IPS-NIHi7 (cell line): Measurements from ENCODE around the gene CGB8.
"Not testable (repeated sequence)": the region's sequence is repeated elsewhere in the genome, so short reads cannot be mapped to it uniquely, and the experiment has no call there.

Source experiments
- DNase-seq: peaks from one replicate; pipeline ENCODE4 v3.0.0; 2012; ENCODE audit warnings: mixed read lengths; ENCODE audit errors: extremely low spot score

CGB8 gene

GRCh38 chr19:49030323-49030722, 18.6 kb downstream of the CGB8 start:
- DNase-seq: not testable (repeated sequence)

- DNase-seq: not testable (repeated sequence)
These were observed 19.2 kb downstream of the CGB8 start for GRCh38 chr19:49029749-49030148.

DNA sequence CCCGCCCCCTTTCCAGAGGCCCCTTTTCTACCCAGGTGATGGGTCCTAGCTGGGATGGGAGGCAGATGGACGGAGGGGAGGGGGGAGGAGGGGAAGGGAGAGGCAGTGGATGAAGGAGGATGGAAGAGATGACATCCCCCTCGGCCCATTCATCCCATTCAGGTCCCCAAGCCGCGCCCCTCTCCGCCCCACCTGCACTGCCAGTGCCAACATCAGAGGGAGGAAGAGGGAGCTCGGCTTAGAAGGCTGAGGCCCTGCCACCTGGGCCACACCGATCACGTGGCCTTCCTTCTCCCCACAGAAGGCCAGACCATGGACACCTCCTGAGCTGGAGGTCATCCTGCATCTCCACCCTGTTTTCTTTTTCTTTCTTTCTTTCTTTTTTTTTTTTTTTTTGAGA, 20.2 kb downstream of the CGB8 start:
- DNase-seq: not testable (repeated sequence)

- DNase-seq: not testable (repeated sequence)
These were observed 23.3 kb downstream of the CGB8 start for GRCh38 chr19:49025599-49025998.

DNA sequence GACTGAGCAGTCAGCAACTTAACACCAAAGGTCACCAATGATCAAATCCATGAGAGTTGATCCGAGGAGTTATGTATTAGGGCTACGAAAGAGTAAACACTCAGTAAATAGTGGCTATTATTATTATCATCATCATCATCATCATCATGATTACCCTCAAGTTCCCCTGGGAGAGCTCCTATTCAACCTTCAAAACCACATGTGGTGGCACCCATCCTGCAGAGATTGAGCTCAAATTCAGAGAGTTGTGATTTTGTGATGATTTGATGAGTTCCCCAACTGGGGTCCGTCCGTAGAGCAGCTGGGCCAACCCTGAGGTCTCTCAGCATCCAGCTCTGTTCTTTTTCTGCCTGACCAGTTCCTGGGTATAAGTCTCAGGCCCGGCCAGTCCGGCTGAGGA, 23.8 kb downstream of the CGB8 start:
- DNase-seq: not testable (repeated sequence)

DNA sequence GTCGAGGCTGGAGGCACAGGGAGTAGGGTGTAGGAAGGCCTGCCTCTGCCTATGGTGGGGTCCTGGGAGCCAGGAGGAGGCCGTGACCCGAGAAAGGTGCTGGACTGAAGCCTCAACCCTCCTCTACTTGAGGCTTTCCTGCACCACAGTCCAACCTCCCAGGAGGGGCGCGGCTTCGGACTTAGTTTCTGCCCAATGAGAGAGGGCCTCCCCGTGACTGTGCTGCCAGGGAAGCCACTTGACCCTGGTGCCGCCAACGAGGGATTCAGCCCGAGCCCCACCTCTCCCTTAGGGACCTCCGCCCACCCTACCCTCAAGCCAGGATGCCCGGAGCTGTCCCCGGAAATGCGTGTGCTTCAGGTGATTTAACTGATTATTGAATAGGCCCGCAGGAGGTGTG, 24.7 kb downstream of the CGB8 start, which contains the start of gene CGB3:
CGB3 (minus strand) TSS at position 101 of the 400 bp plus-strand sequence. CDS start 362 bp downstream, outside the sequence.
- not testable (repeated sequence) for DNase-seq

DNA sequence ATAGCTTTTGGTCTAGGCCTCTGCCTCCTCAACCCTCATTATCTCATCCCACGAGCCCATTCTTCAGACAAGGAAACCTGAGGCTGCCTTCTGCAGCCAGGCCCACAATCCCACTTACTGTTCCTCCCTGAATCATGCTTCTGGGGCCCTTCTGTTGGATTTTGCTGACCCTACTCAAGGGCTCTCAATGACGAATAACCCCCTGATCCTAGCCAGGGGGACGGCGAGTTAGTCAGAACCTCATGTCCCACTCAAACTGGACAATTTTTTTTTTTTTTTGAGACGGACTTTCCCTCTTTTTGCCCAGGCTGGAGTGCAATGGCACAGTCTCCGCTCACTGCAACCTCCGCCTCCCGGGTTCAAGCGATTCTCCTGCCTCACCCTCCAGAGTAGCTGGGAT, 26.8 kb downstream of the CGB8 start:
- no peak for DNase-seq

DNA sequence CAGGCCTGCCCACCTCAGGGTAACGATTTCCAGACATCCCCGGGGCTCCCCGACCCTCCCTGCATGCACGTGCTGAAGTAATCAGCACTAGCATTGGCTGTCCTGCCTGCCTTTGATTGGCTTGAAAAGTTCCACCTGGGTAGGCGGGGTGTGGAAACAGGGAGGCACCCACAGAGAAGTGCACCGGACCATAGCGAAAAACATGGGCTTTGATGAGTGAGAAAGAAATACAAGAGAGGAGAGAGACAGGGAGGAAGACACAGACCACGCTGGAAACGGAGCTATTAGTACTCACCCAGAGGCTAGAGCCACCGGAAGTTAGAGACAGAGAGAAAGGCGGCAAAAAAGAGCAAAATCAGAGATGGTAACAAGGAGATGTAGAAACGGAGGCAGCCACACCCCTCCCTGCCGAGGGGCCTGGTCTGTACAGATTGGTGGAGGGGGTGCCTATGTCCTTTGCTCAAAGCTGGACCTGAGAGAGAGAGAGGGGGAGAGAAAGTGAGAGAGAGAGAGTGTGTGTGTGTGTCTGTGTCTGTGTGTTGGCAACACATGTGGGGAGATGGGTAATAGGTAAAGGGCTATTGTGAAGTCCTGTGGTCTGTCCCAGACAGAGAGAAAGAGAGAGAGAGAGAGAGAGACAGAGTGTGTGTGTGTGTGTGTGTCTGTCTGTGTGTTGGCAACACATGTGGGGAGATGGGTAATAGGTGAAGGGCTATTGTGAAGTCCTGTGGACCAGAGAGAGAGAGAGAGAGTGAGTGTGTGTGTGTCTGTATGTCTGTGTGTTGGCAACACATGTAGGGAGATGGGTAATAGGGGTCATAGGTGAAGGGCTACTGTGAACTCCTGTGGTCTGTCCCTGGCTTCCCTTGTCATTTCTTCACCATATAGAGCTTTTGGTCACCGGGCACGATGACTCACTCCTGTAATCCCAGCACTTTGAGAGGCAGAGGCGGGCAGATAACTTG, 27.7 kb downstream of the CGB8 start:
- no peak for DNase-seq

DNA sequence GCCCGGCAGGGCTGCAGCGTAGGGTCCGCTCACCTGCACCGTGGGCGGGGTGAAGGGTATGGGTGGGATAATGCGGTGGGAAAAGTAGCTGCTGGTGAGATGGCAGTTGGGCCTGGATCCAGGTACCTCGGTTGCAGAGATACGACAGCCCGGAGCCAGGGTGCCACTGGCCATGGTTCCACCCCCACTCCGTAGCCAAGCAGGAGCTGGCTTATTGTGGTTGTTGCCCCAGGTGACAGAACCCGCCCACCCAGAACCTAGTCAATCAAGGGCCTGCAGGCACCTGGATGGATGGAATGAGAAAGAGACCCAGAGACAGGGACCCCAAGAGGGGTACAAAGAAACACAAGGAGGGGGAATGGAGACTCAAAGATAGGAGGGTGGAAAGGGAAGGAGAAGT, 28.6 kb downstream of the CGB8 start:
- DNase-seq: peak; percentile 41

- DNase-seq: peak; percentile 79
These were observed 29.5 kb downstream of the CGB8 start for GRCh38 chr19:49019242-49019932.

DNA sequence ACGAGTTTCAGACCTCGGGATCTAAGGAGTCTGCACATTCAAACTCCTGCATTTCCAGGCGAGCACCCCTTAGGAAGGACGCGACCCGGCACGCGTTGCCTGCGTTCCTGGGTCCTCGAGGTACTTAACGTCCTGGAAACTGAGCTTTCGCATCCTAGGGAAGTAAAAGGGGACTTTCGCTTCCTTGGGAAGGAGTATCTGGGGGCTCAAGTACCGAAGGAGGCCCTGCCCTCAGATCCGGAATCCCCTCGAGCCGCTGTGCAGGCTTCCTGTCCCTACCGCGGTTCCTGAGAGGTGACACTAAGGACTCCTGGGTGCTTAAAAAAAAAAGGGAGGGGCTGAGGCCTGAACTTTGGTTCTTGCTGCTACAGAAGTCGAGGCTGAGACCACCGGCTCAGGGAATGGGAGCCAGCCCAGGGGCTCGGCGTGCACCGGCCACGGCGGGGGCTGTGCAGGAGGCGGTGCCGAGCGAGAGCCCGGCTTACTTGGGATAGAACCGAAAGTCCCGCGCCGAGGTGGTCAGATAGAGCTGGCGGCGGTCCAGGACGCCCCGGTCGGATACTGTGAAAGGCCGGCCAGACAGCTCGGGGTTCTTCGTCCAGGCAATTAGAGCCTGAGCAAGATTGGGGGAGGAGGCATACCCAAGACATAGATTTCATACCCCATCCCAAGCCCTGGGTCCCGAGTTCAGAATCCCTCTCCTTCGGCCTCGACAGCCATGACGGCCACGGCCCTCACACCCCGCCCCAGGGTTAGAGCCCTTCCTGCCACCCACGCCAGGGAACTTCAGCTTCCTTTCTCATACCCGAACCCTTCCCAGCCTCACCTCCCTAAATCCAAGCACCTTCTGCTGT, 30.3 kb downstream of the CGB8 start:
- DNase-seq: not testable (repeated sequence)

DNA sequence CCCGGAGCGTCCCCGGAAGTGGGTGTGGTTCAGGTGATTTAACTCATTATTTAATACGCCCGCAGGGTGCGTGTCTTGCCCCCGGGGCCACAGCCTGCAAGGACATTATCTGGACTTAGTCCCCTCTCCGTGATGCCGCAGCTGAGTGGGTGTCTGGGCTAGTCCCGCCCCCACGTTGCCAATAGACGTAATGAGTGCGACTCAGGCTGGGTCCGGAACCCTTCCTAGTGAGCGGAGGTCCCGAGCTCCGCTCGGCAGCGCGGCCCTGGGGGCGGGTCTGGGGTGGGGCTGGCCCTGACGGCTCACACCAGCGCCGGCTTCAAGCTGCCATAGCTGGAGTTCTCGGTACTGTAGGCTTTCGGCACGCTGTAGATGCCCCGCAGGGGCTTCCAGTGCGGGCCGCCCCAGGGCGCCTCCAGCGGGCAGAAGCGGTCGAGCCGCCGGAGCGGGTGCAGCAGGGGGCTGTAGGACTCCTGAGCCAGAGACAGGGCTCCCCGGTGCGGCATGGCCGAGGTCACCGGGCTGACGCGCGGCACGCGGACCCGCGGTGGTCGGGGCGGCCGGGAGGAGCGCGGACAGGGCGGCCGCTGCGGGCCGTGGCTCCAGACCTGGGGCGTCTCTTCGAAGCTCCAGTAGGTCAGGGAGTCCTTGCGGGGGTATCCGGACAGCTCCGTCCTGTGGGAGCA, 31.1 kb downstream of the CGB8 start:
- DNase-seq: peak; percentile 85

- DNase-seq: no peak
These were observed 31.8 kb downstream of the CGB8 start, which contains the start of gene LHB for GRCh38 chr19:49017041-49017665. TSS of gene LHB (minus strand) at chr19:49017091. CDS start at chr19:49017081, 10 bp downstream.

GRCh38 chr19:49016067-49016839, 32.7 kb downstream of the CGB8 start:
- no peak for DNase-seq

DNA sequence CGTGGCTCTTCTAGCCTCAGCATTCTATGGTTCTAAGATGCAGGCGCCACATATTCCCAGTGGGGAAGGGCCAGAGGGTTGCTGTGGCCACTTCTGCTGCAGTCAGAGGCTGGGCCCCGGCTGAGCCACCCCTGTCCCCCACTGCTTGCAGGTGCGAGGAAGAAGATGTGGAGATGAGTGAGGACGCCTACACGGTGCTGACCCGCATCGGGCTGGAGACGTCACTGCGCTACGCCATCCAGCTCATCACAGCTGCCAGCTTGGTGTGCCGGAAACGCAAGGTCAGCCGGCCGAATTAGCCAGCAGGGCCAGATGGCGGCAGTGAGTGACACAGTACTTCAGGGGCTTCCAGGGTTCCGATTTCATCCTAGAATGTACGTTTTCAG, 34.0 kb downstream of the CGB8 start:
- DNase-seq: no peak

DNA sequence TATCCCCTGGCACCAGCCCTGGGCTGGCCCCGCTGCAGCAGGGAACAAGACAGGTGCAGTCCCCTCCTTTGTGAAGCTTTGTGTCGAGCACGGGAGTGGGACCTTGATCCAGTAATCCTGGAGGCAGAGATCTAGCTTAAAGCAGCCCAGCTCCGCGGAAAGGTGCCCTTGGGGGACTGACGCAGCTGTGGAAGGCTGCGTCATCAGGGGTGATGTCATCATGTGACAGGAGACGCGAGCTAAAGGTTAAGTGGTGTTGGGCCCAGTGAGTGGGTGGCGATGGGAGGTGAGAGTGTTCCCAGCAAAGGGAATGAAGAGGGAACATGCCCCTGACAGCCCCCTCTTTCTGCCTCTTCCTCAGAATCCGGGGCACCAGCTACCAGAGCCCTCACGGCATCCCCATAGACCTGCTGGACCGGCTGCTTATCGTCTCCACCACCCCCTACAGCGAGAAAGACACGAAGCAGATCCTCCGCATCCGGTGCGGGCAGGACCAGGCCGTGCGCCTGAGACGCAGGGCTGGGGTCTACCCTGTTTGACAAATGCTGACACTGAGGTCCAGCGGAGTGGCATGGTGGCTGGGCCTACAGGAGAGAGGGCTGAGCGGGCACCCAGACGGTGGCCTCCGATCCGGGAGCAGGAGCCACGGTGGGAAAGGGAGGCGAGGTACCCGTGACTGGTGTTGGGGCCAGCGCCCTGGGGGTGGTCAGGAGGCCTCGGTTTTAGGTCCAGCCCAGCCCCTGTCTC, 34.6 kb downstream of the CGB8 start:
- no peak for DNase-seq

GRCh38 chr19:49011194-49011593, 37.7 kb downstream of the CGB8 start:
- no peak for DNase-seq

DNA sequence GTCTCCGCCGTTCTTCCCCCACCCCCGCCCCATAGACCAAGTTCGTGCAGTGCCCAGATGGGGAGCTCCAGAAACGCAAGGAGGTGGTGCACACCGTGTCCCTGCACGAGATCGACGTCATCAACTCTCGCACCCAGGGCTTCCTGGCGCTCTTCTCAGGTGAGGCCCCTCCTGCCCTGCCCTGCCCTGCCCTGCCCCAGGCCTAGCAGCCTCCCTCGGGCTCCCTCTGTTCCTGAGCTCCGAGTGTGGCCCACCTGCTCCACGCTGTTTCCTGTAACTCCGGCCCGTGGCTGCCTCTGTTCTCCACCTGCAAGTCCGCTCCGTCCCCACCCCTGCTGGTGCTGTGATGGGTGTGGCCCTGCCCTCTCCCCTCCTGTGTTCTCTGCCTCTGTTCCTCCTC, 38.5 kb downstream of the CGB8 start:
- no peak for DNase-seq

- no peak for DNase-seq
These were observed 39.1 kb downstream of the CGB8 start for GRCh38 chr19:49009828-49010227.
